HG03175 (cell line): ENCODE data around the gene TLK2.
"Not testable (repeated sequence)": the region's sequence is repeated elsewhere in the genome, so short reads cannot be mapped to it uniquely, and the experiment has no call there.

ENCODE experiments used
- ATAC-seq: cut with Tn5 transposase; IDR thresholded peaks from one replicate; pipeline ENCODE4 v1.9.1; 2021; ENCODE audit warnings: mild to moderate bottlenecking, moderate library complexity; ENCODE audit not compliant: unreplicated experiment

Gene TLK2

GRCh38 chr17:62478424-62478879 lies at the start of gene TLK2:
Gene TLK2, plus strand, starts transcription at chr17:62478825. Its CDS starts 2,301 bp downstream, at chr17:62481126.
- peak; percentile 73 for ATAC-seq

- ATAC-seq = not testable (repeated sequence)
These were observed 43.4 kb upstream of the TLK2 start for GRCh38 chr17:62435251-62435650.

DNA sequence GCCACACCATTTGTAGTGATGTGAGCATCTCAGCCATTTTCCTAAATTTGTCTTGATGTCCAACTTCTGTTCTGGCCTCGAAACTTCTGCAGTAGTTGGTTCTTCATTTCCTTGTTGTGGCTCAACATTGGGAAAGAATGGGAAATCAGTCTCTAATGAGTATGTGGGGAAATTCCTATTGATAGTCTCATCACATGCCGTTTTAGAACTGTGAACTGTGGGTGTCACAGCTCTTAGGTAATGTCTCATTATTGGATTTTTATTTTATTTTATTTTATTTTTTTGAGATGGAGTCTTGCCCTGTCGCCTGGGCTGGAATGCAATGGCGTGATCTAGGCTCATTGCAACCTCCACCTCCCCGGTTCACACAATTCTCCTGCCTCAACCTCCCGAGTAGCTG lies 37.4 kb upstream of the TLK2 start:
- not testable (repeated sequence) for ATAC-seq

DNA sequence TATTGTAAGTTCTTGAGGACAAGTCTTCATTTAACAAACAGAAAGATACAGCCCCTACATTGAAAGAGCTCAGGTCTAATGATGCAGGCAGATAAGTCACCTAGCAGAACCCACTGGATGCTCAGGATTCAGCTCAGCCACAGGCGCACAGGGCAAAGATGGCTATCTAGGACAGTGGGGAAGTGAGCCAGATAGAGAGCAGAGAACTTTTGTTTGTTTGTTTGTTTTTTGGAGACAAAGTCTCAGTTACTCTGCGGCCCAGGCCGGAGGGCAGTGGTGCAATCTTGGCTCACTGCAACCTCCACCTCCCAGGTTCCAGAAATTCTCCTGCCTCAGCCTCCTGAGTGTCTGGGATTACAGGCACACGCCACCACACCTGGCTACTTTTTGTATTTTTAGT lies 34.6 kb upstream of the TLK2 start:
- no peak for ATAC-seq

DNA sequence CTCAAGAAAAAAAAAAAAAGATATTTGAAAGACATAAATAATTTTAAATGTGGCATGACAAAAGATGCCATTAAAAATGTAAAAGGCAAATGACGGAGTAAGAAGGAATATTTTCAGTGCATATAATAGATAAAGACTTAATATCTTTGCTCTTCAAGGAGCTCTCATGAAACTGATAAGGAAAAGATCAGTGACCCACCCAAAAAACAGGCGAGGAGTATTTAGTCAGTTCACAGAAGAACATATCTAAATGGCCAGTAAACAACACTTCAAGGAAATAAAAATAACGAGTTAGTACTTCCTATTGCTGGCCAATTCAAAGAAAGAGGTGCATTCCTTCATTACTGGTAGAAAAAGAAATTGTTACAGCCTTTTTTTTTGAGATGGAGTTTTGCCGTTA lies 32.8 kb upstream of the TLK2 start:
- not testable (repeated sequence) for ATAC-seq

GRCh38 chr17:62452195-62452594 lies 26.4 kb upstream of the TLK2 start:
- peak; percentile 30 for ATAC-seq

GRCh38 chr17:62453041-62453440 lies 25.6 kb upstream of the TLK2 start:
- ATAC-seq = not testable (repeated sequence)

GRCh38 chr17:62453656-62454055 lies 25.0 kb upstream of the TLK2 start:
- ATAC-seq = not testable (repeated sequence)

DNA sequence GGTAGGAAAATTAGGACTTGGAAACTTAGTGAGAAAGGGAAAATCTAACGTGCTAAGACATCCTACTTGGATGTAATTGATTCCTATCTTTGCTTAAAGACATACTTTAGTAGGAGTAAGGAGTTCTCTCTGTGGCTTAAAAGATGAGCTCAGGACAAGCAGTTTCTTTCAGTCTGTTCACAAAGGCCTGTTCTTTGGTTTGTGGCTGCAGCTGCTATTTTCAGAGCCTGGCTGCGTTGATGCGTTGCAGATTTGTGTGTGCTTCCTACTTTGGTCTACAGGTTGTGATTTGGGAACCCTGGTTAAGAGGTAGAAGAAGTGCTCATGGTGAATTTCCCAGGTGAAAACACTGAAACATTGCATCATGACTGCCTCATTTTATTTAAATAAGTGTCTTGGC lies 24.5 kb upstream of the TLK2 start:
- peak; percentile 41 for ATAC-seq

DNA sequence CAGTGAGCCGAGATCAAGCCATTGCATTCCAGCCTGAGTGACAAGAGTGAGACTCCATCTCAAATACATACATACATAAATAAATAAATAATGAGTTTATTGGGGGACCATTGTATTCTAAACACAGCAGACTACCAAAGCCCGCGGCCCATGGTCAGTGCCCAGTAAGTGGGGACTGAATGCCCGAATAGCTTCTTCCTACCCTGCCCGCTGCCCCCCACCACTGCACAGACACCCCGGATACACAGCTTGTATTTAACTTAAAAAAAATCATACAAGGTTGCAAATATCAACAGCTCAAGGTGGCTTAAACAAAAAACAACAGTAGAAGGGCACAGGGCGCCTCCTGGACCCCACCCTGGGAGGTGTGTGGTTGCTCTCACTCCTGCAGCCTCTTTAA lies 22.6 kb upstream of the TLK2 start:
- ATAC-seq = no peak

DNA sequence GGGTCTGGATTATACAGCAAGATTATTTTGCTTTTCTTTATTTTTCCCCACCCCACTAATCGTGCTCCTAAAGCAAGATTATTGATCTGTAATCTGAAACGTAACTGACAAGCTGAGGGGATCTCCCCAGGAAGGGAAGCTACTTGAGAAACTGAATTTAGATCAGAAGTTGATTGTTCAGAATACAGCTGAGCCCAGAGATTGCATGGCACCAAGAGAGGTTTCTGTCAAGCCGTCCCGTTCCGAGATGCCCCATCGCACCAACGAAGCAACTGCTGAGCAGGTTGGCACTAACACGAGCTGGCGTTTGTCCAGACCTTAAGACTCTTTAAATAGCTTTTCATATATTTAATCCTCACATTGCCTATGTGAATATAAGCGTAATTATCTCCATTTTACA lies 20.1 kb upstream of the TLK2 start:
- ATAC-seq = peak; percentile 32

DNA sequence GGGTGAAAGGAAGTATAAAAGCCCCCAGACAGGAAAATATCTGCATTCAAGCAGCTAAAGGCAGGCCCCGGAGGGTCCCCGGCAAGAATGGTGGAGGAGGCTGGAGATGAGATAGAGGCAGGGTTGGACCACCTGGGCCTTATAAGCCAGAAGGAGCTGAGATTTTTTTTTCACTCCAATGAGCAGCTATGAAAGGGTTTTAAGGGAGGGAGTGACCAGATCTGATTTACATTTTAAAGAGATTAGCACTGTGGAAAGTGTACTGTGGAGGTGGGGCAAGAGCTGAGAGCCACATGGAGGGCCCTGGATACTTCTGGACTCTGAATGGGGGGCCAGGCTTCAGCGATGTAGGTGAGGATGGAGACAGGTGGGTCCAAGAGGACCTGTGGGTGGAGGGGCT lies 14.2 kb upstream of the TLK2 start:
- ATAC-seq = not testable (repeated sequence)

- ATAC-seq = not testable (repeated sequence)
These were observed 13.4 kb upstream of the TLK2 start for GRCh38 chr17:62465271-62465670.

DNA sequence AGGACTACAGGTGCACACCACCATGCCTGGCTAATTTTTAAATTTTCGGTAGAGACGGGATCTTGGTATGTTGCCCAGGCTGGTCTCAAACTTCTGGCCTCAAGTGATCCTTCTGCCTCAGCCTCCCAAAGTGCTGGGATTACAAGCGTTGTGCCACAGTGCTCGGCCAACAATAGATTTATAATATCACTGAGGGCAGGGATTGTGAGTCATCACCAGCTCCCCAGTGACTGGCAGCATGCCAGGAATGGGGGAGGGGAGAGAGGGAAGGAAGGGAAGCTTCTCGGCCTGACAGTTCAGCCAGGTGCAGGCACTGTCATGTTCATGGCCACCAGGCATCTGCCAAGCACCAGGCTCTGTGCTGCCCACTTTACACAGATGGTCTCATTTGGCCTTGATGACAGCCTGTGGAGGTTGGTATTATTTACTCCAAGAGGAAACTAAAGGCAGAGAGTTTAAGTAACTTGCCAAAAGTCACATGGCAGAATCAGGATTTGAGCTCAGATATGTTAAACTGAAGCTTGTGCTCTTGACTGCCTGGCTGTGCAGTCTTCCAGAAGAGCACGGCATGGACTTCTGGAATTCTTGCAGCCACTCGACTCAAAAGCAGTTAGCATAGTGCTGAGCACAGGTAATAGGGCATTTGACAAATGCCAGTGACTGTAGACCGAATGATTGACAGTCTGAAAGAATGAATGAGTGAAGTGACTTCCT lies 7.8 kb upstream of the TLK2 start:
- ATAC-seq = not testable (repeated sequence)

DNA sequence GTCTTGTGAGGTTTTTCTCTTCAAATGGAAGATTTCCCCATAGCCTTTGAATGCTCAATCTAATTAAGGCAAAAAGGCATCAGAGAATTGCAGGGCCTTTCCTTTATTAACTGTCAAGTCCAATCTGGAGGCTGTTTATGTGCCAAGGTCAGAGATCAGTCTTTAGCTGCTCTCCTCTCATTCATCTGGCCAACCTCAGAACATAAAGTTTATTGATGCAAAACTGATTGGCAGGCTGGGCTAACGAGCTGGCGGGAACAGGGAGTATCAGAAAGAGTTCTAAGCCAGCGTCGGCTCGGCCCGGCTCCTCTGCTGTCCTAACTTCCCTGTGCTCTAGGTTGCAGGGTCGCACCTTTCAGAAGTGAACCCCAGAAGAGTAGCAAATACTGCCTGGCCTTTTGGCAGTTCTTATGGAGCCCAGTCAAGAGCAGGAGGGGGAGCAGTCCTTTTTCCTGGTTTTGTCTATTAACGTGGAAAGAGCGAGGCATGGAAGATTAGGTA lies 7.2 kb upstream of the TLK2 start:
- not testable (repeated sequence) for ATAC-seq

DNA sequence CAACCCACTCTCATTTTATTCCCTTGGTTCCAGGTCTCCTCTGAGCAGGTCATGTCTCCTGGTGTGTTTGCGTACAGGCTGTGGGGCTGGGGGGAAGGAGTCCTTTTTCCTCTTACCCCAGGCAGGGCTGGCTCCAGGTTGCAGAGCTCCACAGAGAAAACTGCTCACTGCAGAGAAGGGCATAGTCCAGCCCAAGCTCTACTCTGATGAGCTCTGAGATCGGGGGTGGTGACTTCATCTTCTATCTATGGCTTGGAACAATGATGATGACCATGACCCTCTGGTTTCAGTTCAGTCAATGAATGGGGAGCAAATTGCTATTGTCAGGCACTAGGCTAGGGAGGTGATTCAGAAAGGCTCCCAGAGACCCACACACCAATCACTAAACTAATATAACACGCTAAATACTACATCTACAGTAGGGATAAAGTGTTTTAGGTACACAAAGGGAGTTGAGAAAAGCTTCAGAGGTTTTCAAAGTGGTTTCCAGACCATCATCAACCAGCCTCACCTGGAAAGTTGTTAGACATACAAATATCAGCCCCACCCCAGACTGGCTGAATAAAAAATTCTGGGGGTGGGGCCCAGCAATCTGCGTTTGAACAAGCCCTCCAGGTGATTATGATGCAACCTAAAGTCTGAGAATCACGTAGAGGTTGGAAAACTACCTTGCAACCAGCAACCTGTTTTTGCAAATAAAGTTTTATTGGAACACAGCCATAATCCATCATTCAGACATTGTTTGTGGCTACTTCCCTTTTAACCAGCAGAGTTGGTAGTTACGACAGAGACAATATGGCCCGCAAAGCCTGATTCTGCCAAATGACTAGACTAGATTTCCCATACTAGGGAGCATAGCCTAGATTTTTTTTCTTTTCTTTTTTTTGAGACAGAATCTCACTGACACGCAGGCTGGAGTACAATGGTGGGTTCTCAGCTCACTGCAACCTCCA lies 5.3 kb upstream of the TLK2 start:
- not testable (repeated sequence) for ATAC-seq

DNA sequence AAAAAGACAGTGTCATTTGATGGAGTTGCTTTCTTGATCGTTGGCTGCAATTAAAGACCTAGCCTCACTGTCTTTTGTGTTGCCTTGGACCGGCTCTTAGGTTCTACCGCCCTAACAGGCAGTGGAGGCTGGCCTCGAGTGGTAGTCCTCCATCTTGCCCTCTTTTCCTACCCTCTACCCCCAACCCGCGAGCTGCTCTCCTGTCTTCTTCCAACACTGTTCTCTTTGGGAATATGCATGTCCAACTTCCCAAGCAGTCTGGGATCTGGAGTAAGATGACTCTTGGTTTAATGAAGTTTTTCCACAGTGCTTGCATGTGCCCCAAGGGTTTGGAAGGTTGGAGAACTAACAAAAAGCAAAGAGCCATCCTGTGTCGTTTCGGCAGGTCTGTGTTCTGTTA lies 1.5 kb upstream of the TLK2 start:
- ATAC-seq = not testable (repeated sequence)

- peak; percentile 24 for ATAC-seq
These were observed 762 bp upstream of the TLK2 start for GRCh38 chr17:62477718-62478408.

- peak; percentile 33 for ATAC-seq
These were observed 434 bp downstream of the TLK2 start for GRCh38 chr17:62478880-62479638.

- ATAC-seq = not testable (repeated sequence)
These were observed 1.1 kb downstream of the TLK2 start for GRCh38 chr17:62479639-62480258.
